ENCODE results near the gene BAG5.
"Not testable (repeated sequence)": the region's sequence is repeated elsewhere in the genome, so short reads cannot be mapped to it uniquely, and the experiment has no call there.

BAG5 gene, protein sequence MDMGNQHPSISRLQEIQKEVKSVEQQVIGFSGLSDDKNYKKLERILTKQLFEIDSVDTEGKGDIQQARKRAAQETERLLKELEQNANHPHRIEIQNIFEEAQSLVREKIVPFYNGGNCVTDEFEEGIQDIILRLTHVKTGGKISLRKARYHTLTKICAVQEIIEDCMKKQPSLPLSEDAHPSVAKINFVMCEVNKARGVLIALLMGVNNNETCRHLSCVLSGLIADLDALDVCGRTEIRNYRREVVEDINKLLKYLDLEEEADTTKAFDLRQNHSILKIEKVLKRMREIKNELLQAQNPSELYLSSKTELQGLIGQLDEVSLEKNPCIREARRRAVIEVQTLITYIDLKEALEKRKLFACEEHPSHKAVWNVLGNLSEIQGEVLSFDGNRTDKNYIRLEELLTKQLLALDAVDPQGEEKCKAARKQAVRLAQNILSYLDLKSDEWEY

DNA sequence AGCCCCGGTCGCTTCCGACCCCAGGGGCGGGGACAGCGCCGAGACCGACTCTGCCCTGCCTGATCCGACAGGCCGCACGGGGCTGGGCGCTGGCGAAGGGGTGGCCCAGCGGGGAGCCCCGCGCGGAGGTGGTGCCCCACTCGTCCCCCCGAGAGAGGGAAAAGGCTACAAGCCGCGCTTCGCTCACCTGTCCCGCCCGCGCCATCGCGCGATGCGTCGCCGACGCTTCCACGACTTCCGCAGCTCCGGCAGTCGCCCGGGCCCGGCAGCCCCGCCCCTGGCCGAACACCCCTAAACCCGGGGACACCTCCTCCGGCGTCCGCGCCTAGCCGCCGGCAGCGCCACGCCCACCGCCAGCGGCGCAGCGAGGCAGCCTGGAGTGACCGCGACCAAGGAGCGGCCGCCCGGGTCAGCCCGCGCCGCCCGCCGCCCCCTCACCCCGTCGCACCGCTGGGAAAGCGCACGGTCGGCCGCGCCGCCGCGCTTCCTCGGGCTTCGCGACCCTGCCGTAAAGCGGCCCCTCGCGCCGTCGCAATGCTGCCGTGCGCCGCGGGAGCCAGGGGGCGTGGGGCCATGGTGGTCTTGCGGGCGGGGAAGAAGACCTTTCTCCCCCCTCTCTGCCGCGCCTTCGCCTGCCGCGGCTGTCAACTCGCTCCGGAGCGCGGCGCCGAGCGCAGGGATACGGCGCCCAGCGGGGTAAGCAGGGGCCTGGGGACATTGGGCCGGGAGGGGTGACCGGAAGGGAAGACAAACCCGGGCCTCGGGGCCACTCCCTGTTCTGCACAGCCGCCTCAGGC, at the start of gene BAG5, which contains the start of gene COA8:
BAG5 (minus strand) TSS at position 229 of the 797 bp plus-strand sequence. CDS start 1,493 bp downstream, outside the sequence.
COA8 (plus strand) TSS at position 532 of the 797 bp plus-strand sequence; CDS start at position 574, 42 bp downstream.
- in situ Hi-C loops (cut with MboI; ENCODE audit: low sequenced_read_pairs): no loop called here

- in situ Hi-C loops (cut with MboI; ENCODE audit: low sequenced_read_pairs): no loop called here
Observed at GRCh38 chr14:103611215-103611614, 48.8 kb upstream of the BAG5 start.

GRCh38 chr14:103609081-103609480, 46.6 kb upstream of the BAG5 start:
- in situ Hi-C loops (cut with MboI; ENCODE audit: low sequenced_read_pairs): not testable (repeated sequence)

DNA sequence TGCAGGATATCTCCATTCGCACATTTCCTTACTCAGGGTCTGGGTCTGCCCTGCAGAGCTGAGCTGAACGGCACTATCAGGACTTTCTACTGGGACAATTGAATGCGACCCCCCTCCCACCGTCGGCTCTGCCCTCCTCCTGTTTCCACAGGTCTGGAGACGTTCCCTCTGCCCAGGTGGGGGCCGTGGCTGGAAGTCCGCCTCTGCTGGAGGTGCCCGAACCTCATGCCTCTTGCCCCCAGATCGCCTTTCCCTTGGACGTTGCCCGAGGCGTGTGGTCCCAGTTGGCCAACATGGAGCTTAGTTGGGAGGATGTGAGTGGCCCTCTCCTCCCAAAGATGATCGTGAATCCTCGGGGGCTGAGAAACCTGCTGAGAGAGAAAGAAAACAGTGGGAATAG, 45.4 kb upstream of the BAG5 start:
- in situ Hi-C loops (cut with MboI; ENCODE audit: low sequenced_read_pairs): no loop called here

DNA sequence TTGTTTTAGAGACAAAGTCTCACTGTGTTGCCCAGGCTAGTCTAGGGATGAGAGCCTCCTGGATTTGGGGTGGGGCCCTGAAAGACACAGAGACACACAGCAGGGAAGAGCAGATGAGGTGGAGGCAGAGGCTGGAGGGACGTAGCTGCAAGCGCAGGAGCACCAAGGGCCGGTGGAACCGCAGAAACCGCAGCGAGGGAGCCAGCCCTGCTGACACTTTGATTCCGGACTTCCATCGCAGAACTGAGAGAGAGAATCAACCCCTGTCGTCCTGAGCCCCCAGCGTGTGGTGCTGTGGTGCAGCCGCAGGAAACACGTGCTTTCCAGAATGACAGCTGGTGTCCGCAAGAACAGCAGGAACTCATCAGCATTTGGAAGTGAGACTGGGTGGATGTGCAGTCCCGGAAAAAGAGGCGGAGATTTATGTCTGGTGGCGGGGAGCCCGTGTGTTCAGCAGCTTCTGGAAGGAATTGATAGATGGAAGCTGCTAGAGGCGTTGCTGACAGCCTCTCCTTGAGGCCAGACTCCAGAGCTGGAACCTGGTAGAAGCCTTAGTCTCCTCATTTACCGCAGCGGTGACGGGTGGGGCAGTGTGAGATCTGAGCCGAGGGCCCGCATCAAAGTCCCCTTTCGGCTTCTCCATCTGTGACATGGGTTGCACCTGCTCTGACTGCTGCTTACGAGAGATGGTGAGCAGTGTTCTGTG, 44.7 kb upstream of the BAG5 start:
- in situ Hi-C loops (cut with MboI; ENCODE audit: low sequenced_read_pairs): no loop called here

DNA sequence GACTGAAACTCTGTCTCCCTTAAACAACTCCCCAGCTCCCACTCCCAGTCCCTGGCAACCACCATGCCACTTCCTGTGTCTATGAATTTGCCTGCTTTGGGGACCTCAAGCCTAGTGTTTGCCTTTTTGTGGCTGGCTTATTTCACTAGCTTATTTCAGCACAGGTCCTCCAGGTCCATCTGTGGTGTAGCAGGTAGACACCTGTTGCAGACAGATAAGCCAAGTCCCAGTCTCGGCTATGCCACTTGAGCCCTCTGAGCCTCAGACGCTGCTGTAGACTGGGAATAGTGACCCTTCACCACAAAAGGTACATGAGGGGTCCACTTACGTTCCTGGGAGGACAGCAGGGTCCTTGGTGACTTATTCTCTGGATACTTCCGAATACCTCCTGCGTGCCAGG, 42.2 kb upstream of the BAG5 start:
- in situ Hi-C loops (cut with MboI; ENCODE audit: low sequenced_read_pairs): no loop called here

DNA sequence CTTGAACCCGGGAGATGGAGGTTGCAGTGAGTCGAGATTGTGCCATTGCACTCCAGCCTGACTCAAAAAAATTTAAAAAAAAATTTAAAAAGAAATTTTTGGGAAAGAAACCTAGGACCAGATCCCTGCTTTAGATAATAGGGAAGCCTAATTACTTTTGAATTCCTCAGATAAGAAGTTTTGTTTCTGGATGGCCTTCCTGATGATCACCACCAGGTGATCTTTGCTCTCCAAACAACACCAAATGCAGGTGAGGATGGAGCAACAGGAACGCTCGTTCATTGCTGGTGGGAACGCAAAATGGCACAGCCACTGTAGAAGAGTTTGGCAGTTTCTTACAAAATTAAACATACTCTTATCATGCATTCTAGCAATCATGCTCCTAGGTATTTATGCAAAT, 38.0 kb upstream of the BAG5 start:
- in situ Hi-C loops (cut with MboI; ENCODE audit: low sequenced_read_pairs): no loop called here

DNA sequence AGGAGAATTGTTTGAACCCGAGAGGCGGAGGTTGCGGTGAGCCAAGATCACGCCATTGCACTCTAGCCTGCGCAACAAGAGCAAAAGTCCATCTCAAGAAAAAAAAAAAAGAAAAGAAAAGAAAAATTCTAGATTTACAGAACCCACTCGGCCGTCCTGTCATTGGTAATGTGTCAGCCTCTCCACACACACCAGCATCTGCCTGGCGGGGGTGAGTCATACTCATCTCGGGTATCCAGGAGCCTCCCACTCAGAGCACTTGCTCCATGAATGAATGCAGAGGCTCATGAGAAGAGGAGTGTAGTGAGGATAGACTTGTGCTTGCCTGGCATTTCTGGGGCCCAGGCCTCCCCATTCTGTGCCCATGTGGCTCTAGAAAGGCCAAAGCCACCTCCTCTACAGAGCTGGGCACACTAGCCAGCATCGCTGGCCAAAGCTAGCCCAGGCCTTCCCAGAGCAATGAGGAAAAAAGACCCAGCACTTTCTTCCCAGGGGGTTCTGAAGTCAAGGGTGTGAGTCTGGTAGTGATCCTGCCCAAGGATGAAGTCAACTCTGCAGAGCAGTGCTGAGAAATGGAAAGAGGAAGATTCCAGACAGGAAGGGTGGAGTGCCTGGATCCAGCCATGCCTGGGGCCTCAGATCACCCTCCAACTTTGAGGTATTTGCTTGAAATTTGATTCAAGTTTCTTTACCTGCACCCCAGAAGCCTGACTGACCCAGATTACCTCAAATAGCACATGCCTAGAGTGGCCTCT, 35.3 kb upstream of the BAG5 start:
- in situ Hi-C loops (cut with MboI; ENCODE audit: low sequenced_read_pairs): no loop called here

- in situ Hi-C loops (cut with MboI; ENCODE audit: low sequenced_read_pairs): no loop called here
Observed at GRCh38 chr14:103594265-103594664, 31.8 kb upstream of the BAG5 start.

DNA sequence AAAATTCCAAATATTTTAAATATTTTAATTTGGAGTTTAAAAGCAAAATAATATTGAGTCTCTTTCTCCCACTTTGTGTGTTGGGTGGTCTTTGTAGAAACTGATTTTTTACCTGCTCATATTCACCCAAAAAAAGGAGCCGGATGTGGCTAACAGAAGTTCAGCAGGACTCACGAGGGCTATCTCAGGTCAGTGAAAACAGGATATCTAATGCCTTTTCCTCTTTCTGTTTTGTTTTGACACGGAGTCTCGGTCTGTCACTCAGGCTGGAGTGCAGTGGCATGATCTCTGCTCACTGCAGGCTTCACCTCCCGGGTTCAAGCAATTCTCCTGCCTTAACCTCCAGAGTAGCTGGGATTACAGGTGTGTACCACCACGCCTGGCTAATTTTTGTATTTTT, 31.1 kb upstream of the BAG5 start:
- in situ Hi-C loops (cut with MboI; ENCODE audit: low sequenced_read_pairs): no loop called here

GRCh38 chr14:103584326-103584915, 22.0 kb upstream of the BAG5 start:
- in situ Hi-C loops (cut with MboI; ENCODE audit: low sequenced_read_pairs): no loop called here

- in situ Hi-C loops (cut with MboI; ENCODE audit: low sequenced_read_pairs): no loop called here
Observed at GRCh38 chr14:103581954-103582703, 19.7 kb upstream of the BAG5 start.

DNA sequence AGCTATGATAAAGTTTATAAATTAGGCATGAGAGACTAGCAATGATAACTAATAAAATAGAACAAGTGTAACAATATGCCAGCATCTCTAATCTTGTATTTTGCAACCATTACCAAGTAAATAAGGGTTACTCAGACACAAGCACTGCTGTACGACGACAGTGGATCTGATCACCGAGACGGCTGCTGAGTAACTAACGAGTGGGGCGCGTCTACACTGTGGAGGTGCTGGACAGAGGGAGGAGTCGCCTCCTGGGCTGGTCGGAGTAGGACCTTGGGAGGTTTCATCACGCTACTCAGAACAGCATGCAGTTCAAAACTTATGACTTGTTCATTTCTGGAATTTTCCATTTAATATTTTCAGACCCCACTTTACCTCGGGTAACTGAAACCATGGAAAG, 18.7 kb upstream of the BAG5 start:
- in situ Hi-C loops (cut with MboI; ENCODE audit: low sequenced_read_pairs): no loop called here

GRCh38 chr14:103578401-103579075, 16.1 kb upstream of the BAG5 start:
- in situ Hi-C loops (cut with MboI; ENCODE audit: low sequenced_read_pairs): loop anchor here (10.0 kb wide), 1 partner anchor 96 kb away; no protein-coding TSS in a partner anchor

GRCh38 chr14:103576371-103577024, 14.0 kb upstream of the BAG5 start:
- in situ Hi-C loops (cut with MboI; ENCODE audit: low sequenced_read_pairs): loop anchor here (10.0 kb wide), 1 partner anchor 98 kb away; no protein-coding TSS in a partner anchor

GRCh38 chr14:103574707-103575285, 12.3 kb upstream of the BAG5 start:
- in situ Hi-C loops (cut with MboI; ENCODE audit: low sequenced_read_pairs): loop anchor here (10.0 kb wide), 1 partner anchor 100 kb away; no protein-coding TSS in a partner anchor

DNA sequence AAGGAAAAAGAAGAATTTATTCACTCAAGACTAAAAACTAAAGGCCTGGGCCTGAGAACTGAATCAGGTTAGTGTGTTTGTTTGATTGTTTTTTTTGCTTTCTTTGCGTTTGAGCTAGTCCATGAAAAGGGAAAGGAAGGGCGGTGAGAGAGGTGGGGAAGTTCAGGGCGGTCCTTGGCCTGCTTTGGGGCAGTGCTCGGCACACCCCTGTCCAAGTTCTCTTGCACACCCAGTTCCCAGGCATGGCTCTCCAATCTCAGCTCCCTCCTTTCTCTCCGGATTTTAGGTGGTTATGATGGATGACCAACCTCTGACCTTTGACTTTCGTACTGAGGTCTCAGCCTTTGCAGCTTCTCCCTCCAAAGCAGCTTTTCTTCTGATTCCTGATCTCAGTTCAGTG, 11.6 kb upstream of the BAG5 start:
- in situ Hi-C loops (cut with MboI; ENCODE audit: low sequenced_read_pairs): loop anchor here (10.0 kb wide), 1 partner anchor 101 kb away; no protein-coding TSS in a partner anchor

- in situ Hi-C loops (cut with MboI; ENCODE audit: low sequenced_read_pairs): no loop called here
Observed at GRCh38 chr14:103569408-103569807, 7.0 kb upstream of the BAG5 start.
